HG02973 (cell line): ENCODE results near the gene DNAJC1.
"Not testable (repeated sequence)": the region's sequence is repeated elsewhere in the genome, so short reads cannot be mapped to it uniquely, and the experiment has no call there.

Experiments used
- ATAC-seq: cut with Tn5 transposase; IDR thresholded peaks from one replicate; pipeline ENCODE4 v1.9.1; 2021; ENCODE audit warnings: moderate library complexity; ENCODE audit not compliant: unreplicated experiment

The DNAJC1 gene

DNA sequence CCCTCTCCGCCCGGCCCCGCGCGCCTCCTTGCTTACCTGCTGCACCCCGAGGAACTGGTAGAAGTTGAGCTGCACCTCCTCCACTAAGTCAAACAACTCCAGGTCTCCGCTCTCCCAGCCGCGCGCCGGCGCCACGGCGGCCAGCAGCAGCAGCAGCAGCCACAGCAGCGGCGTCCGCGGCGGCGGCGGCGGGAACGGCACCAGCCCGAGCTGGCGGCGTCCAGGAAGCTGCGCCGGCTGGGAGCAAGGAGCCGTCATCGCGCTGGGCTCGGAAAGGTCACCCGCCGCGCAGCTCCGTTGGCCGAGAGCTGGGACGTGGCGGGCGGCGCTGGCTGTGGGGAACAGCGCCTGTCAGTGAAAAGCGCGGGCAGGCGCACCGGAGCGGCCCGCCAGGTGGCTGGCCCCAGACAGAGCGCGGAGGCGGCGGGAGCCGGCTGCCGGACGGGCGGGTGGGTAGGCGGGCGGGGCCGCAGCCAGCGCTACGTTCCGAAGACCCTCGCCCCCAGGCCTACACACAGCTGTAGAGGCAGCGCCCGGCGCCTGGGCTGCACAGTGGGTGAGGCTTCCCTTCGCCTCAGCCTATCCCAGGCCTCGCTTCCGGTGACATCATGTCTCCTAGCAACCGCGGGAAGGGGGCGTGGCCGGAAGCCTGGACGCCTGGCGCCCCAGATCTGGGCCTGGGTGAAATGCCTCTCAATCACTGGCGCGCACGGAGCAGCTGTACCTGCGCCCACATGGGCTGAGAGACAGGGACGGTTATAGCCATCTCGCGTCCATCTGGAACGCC lies at the start of gene DNAJC1:
Gene DNAJC1, minus strand, starts transcription at position 554 of the 787 bp plus-strand sequence. Its CDS starts 296 bp downstream, at position 258.
- ATAC-seq = peak; percentile 95

- ATAC-seq = no peak
Observed at GRCh38 chr10:22053048-22053447, 49.5 kb upstream of the DNAJC1 start.

GRCh38 chr10:22049635-22050034 lies 46.1 kb upstream of the DNAJC1 start:
- ATAC-seq = no peak

- no peak for ATAC-seq
Observed at GRCh38 chr10:22047812-22048211, 44.3 kb upstream of the DNAJC1 start.

GRCh38 chr10:22043327-22043633 lies 39.8 kb upstream of the DNAJC1 start:
- ATAC-seq = no peak

DNA sequence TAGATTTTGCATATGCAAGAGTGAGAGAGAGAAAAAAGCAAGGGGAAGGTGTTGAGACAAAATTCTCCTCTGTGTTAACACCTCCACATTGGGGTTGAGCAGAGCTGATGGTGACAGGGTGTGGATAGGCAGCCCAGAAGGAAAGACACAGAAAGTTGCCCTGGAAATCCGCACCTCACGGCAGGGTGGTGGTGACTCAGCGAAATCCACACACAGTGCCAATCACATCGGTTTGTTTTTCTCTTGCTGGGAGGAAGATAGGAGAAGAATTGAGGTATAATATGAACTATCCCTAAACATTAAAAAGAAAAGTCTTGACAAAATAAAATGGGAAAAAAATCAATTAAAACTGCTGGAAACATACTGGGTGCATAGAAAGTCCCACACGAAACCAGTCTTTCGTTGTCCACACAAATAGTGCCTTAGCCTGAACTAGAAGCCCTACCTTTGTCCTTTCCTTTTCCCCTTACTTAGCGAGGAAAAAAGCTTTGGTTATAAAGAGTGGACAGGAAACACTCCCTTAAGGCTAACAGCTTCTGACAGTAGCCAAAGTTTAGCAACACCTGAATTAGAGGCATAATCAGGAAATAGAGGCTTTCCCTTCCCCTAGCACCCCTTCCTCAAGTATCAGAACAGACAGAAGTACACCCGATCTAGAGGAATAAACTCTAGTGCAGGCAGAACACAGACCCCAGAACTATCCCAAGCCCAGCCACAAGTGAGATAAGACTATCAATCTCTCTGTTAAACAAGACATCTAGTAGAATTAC lies 39.2 kb upstream of the DNAJC1 start:
- no peak for ATAC-seq

DNA sequence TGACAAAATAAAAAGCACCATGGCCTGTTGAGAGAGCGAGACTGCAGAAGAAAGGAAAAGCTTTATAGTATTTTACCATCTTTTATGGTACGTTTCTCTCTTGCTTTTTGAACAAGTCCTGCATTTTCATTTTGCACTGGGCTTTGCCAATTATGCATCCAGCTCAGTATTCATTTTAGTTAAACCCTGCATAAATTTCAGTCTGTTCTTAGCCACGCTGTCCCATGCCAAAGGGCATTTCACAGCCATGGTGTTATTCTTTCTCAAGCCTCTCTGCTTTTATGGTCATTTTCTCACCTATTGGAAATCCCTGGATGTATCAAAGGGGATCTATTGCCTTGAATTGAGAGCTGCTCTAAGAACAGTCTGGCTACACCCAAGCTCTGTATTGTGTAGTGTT lies 30.8 kb upstream of the DNAJC1 start:
- ATAC-seq = no peak

- ATAC-seq = not testable (repeated sequence)
Observed at GRCh38 chr10:22032268-22032667, 28.7 kb upstream of the DNAJC1 start.

DNA sequence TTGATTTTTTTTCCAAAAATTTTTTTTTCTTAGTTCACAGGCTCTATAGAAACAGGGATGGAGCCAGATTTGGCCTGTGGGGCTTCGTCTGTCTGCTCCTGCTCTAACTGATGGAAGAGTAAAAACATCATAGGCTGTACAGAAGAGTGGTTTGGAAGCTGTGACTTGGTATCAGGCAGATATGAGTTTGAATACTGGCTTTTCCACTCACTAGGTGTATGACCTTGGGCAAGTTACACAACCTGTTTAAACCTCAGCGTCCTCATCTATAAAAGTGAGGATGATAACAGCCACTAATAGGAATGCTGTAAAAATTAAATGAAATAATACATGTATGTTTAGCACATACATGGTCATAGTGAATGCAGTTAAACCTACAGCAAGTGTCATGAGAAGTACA lies 26.9 kb upstream of the DNAJC1 start:
- ATAC-seq = no peak

DNA sequence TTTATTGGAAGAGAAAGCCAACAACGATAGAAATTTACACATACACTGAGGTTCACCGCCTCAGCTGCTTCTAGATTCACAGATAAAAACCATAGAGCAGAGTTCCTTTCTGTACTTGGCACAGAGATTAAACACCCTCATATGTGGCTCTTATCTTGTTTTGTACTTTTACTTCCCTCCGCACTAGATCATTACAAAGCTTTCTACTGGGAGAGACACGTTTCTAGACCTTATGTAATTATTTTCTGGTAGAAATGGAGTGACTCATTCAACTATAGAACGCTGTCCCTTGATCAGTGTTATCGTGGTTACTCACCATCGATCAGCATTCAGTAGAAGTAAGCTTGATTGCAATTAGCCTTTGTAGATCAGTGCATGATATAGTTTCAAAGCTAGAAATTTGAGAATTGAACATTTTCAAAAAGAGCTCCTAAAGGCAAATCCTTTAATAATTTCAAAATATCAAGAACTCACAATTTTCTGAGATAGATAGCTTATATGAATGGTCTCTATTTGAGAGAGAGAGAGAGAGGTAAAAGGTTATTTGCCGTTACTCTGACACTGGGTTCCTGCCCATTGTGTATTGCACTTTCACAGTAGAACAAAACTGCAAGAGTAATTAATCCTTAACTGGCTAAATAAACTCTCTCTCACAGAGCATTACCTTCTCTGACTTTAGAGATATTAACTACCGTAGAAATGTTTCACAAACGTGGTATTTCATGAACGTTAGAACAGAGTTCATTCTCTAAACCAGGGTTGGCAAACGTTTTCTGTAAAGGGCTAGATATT lies 26.1 kb upstream of the DNAJC1 start:
- ATAC-seq = no peak

- no peak for ATAC-seq
Observed at GRCh38 chr10:22027364-22028238, 24.1 kb upstream of the DNAJC1 start.

DNA sequence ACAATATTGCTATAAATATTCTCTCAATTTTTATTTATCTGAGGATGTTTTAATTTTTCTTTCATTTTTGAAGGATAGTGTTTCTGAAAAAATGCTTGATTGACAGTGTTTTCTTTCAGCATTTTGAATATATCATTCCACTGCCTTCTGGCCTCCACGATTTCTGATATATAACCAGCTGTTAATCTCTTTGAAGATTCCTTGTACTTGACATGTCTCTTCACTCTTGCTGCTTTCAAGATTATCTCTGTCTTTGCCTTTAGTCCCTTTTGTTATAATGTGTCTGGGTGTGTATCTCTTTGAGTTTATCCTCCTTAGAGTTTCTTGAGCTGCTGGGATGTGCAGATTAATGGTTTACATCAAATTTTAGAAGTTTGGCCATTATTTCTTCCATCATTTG lies 22.8 kb upstream of the DNAJC1 start:
- ATAC-seq = no peak

DNA sequence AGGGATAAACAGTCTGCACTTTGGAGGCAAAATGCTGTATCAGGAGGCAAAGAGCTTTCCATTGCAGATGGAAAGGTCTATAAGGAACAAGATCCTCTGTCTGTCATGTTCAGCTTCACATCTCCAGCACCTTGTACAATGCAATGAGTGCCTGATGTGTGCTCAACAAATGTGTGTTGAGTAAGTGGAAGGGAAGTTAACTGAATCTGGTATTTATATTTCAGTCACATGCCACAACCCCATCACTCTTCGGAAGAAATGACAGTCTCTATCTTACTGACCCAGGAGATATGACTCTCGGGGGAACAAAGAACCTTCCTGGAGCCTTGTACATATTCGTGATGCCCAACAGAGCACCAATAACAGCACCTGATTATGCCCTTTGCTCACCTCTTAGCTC lies 20.0 kb upstream of the DNAJC1 start:
- no peak for ATAC-seq

- no peak for ATAC-seq
Observed at GRCh38 chr10:22022257-22023032, 18.9 kb upstream of the DNAJC1 start.

GRCh38 chr10:22021144-22021543 lies 17.6 kb upstream of the DNAJC1 start:
- ATAC-seq = not testable (repeated sequence)

DNA sequence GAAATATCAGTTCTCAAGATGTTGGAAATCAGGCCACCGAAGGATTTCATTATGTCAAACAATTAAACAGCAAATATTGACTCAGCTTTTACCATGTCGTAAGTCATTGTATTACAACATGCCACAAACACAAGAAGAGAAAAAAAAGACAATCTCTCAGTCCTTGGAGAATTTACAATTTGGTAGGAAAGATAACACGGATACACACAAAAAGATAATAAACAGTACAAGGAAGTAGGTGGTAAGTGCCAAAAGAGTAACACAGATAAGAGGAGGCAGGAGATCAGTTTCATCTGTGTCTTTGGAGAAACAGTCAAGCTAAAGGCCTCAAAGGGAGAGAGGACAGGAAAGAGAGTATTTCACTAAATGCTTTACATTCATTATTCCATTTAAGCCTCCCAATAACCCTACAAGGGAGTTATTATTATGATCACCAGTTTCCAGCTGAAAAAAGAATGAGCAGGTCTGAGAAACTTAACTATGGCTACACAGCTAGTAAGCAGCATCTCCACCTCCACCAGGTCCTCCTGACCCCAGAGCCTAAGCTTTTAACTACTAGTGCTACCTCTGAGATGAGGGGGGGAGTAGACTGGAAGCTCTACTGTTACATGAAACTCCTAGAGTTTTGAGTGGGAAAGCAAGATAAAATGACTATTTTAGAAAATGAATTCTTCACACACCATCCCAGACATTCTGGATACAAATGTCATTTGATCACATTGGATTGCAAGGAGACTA lies 13.9 kb upstream of the DNAJC1 start:
- ATAC-seq = no peak

DNA sequence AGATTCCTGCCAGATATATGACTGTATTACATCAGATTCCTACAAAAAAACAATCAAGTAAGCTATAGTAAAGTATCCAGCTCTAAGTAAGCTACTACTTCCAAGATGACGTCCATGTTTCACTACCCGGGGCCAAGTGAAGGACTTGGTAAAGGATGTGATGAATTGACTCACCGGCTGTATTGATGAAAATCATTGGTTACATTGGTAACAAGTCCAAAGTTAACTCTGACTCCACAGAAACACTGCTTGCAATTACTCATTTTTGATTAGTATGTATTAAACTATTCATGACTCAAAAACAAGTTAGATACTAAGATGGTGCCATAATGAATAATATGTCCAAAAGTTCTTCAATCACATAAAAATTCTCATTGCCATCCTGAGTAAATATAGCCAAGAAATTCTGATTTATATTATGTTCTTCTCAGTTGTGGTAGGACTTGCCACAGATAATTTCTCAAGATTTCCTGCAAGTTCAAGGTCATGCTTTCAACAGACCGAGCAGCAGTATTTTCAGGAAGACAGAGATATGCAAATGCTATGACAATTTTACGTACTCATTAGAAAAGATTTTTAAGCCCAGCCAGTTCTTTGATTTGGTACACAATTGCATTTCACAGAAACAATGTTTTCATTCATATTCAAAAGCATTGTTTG lies 12.6 kb upstream of the DNAJC1 start:
- ATAC-seq = no peak

DNA sequence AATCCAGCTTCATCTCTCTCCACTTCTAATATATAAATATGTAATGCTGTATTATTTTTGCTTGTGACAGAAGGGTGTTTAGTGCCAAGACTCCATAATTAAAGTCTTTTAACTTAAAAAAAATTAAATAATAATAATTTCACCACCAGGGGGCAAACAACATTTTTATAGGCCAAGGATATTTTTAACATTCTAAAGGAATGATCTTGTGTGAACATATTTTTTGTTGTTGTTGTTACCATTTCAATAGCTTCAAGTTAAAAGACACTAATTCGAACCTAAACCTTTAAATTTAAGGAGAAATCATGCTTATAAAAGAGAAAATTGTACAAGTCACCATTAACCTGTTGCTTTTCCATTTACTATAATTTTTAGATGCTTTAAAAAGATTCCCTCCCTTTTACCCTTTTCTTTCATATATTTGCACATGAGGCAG lies 7.5 kb upstream of the DNAJC1 start:
- ATAC-seq = no peak

DNA sequence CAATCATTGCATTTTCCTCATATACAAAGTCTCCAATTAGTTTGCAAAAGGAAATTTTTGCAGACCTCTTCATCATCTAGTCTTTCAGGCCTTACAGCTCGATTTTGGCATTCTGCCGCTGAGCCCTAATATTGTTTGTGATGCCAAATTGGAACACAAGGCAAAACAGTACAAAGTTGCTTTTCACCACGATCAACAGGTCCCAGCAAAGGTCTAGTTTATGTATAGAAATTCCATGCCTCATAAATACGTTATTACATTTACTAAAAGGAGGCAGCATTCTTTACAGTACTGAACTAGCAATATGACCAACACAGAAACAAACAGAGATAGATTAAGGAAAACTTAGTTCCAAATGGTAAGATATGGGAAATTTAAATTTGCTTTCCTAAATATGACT lies 7.0 kb upstream of the DNAJC1 start:
- ATAC-seq = no peak
